Liver (tissue), 3 donors: ENCODE data around the gene HMGA1.

Experiments used
- CTCF ChIP-seq: fragments of 150-350 bp; IDR thresholded peaks from 2 replicates; pipeline ENCODE4 v1.5.1; 2017; ENCODE audit warnings: improper control_type of control experiment, low read depth, low read length; ENCODE audit not compliant: missing input control
- EGR1 ChIP-seq, 2 donors: IDR thresholded peaks; 2 replicates each; pipeline ENCODE4 v1.6.1; 2016 to 2018; ENCODE audit warnings: antibody characterized with exemption in 2 of 2, low read depth in 2 of 2
- NR2F2 ChIP-seq: IDR thresholded peaks from 2 replicates; pipeline ENCODE4 v1.6.1; 2016; ENCODE audit warnings: antibody characterized with exemption
- RXRA ChIP-seq, 2 donors: IDR thresholded peaks; 2 replicates each; pipeline ENCODE4 v1.6.1; 2017 to 2018; ENCODE audit warnings: antibody characterized with exemption in 2 of 2, mild to moderate bottlenecking in 1 of 2
- TAF1 ChIP-seq: conservative IDR thresholded peaks from 2 replicates; pipeline ENCODE4 v1.6.1; 2016; ENCODE audit warnings: antibody characterized with exemption, mild to moderate bottlenecking
- donor health status: healthy.
- donor health status: healthy.

DNA sequence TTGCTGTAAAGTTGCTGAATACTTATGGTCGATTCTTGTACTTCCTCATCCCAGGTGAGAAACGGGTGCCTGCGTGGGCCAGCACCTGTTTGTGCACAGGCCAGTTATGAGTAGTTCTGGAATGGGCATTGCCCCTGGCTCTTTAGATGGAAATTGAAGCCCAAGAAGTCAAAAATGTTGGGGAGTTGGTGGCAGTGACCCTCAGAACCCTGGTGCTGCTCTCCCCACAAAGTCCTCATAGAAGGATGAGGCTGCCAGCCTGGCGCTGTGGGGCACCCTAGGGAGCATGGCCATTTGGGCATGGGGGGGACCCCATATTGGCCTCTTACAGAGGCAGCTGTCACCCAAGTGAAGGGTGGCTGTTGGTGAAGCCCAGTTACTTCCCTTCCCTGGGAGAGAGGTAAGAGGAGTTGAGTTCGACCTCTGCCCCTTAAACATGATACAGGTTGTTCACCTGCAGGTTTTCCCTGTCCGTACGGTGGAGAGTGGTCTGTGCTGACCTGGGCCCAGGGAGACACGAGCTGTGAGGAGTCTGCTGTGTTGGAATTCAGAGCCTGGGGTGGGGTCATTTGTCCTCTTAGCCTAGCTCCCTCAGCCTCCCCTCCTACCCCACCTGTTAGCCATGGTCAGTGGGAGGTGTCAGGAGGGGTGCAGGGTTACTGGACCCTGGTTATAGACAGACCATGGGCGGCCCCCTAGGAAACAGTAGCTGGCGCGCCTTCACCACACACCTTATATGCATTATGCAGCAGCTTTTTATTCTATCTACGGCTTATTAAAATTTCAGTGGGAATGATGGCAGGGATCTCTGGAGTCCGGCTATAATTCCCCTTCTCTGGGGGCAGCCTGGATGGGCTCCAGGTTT, 4.9 kb downstream of the HMGA1 start:
- TF ChIP-seq CTCF (no peak), NR2F2 (no peak), TAF1 (no peak), RXRA (IDR thresholded peaks at IDR 0.05) (no peak), EGR1 (IDR thresholded peaks at IDR 0.05; ENCODE audit: low read depth in 2 of 2) (no peak)
